H1 (cell line): ENCODE measurements around the gene NOP16. TPM values are rescaled to one million over a fixed set of nuclear protein-coding genes. Genes with fewer than 3 reads are reported as not detected.

Source experiments
- SIRT6 ChIP-seq: IDR thresholded peaks from one replicate; pipeline ENCODE4 v1.7.1; 2012; ENCODE audit warnings: low read length, inconsistent platforms
- polyA plus RNA-seq, 7 experiments: library from polyadenylated mRNA; depleted of rRNA in 3 of 7; stranded (reverse) in 5 of 7; unstranded in 2 of 7; fragments of >200 nt in 5 of 7; fragments of 200-250 nt in 2 of 7; gene quantifications; 1 replicate in 5 of 7; 2 replicates in 1 of 7; 4 replicates in 1 of 7; pipeline versions ENCODE4 v1.2.1 to v1.2.3, GENCODE V29; 2011 to 2013; ENCODE audit warnings: missing spikeins in 2 of 7, mixed read lengths in 2 of 7
- total RNA-seq: library from RNA; stranded (reverse); fragmentation: NEBNext Ultra II Directional; extraction: Animal tissue kit (Norgen Biotek cat#: 25700); gene quantifications from 2 replicates; pipeline ENCODE4 v1.2.1, GENCODE V29; 2021
- TF ChIP-seq, protein P1 (sequence below): IDR thresholded peaks from 2 replicates; pipeline ENCODE4 v1.6.1; 2012; ENCODE audit warnings: inconsistent platforms

Gene NOP16
- total and polyA plus RNA-seq, 2 of the 8 experiments (the other 6 are each of a cell fraction or from before 2014, with no cell fraction given) = 46.9 to 65.2 TPM

GRCh38 chr5:176369934-176370711, 18.3 kb downstream of the NOP16 start (continued):
- TF ChIP-seq, protein P1, sequence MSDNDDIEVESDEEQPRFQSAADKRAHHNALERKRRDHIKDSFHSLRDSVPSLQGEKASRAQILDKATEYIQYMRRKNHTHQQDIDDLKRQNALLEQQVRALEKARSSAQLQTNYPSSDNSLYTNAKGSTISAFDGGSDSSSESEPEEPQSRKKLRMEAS = no peak
- no peak for TF ChIP-seq SIRT6
